ENCODE measurements around the gene PROSER3.

The PROSER3 gene

GRCh38 chr19:35757749-35758608, at the start of gene PROSER3:
PROSER3 (plus strand) TSS chr19:35758176; CDS start chr19:35758216, 40 bp downstream.
- peak within 1 kb of the TSS; percentile 82 for H3K9ac ChIP-seq
- peak within 1 kb of the TSS; percentile 98 for H2AFZ ChIP-seq
- H3K27me3 ChIP-seq (ENCODE audit: control insufficient read depth, insufficient read depth, low read length) = no peaks in the 10 kb centered on the region
- no peak for TF ChIP-seq CTCF (IDR thresholded peaks at IDR 0.05)
- H3K79me2 ChIP-seq = peaks cover 12% of the 10 kb centered on the region
- peak within 1 kb of the TSS; percentile 98 for H3K4me3 ChIP-seq (ENCODE audit: low read depth, low read length)
- H3K4me1 ChIP-seq = peaks cover 10% of the 10 kb centered on the region
- peak within 1 kb of the TSS; percentile 72 for H3K4me2 ChIP-seq (ENCODE audit: low read length)
- H3K9me3 ChIP-seq (ENCODE audit: control insufficient read depth, low read length) = no peaks in the 10 kb centered on the region
- no peaks in the 10 kb centered on the region for H3K36me3 ChIP-seq (ENCODE audit: control insufficient read depth, insufficient read depth, low read length)
- H3K27ac ChIP-seq = peak within 1 kb of the TSS; percentile 96

- no peak for TF ChIP-seq CTCF (IDR thresholded peaks at IDR 0.05)
- Histone ChIP-seq H3K36me3 (ENCODE audit: control insufficient read depth, insufficient read depth, low read length) (no peaks in the 10 kb centered on the region), H3K79me2 (no peaks in the 10 kb centered on the region)
These were observed 49.6 kb upstream of the PROSER3 start for GRCh38 chr19:35708391-35708790.

GRCh38 chr19:35710784-35711723, 46.9 kb upstream of the PROSER3 start:
- Histone ChIP-seq H3K4me2 (ENCODE audit: low read length) (no peak overlapping the region), H3K79me2 (no peaks in the 10 kb centered on the region), H3K9me3 (ENCODE audit: control insufficient read depth, low read length) (no peaks in the 10 kb centered on the region), H2AFZ (no peak overlapping the region), H3K9ac (no peak overlapping the region), H3K27me3 (ENCODE audit: control insufficient read depth, insufficient read depth, low read length) (no peaks in the 10 kb centered on the region), H3K4me3 (ENCODE audit: low read depth, low read length) (no peak overlapping the region), H3K36me3 (ENCODE audit: control insufficient read depth, insufficient read depth, low read length) (no peaks in the 10 kb centered on the region), H3K4me1 (peaks cover 6% of the 10 kb centered on the region), H3K27ac (no peak overlapping the region)
- no peak for TF ChIP-seq CTCF (IDR thresholded peaks at IDR 0.05)

More at GRCh38 chr19:35708391-35708790, 49.6 kb upstream of the PROSER3 start:
- Histone ChIP-seq H2AFZ (no peak overlapping the region), H3K9ac (no peak overlapping the region), H3K4me3 (ENCODE audit: low read depth, low read length) (no peak overlapping the region), H3K4me1 (no peaks in the 10 kb centered on the region), H3K4me2 (ENCODE audit: low read length) (no peak overlapping the region), H3K9me3 (ENCODE audit: control insufficient read depth, low read length) (no peaks in the 10 kb centered on the region), H3K27me3 (ENCODE audit: control insufficient read depth, insufficient read depth, low read length) (no peaks in the 10 kb centered on the region), H3K27ac (no peak overlapping the region)

DNA sequence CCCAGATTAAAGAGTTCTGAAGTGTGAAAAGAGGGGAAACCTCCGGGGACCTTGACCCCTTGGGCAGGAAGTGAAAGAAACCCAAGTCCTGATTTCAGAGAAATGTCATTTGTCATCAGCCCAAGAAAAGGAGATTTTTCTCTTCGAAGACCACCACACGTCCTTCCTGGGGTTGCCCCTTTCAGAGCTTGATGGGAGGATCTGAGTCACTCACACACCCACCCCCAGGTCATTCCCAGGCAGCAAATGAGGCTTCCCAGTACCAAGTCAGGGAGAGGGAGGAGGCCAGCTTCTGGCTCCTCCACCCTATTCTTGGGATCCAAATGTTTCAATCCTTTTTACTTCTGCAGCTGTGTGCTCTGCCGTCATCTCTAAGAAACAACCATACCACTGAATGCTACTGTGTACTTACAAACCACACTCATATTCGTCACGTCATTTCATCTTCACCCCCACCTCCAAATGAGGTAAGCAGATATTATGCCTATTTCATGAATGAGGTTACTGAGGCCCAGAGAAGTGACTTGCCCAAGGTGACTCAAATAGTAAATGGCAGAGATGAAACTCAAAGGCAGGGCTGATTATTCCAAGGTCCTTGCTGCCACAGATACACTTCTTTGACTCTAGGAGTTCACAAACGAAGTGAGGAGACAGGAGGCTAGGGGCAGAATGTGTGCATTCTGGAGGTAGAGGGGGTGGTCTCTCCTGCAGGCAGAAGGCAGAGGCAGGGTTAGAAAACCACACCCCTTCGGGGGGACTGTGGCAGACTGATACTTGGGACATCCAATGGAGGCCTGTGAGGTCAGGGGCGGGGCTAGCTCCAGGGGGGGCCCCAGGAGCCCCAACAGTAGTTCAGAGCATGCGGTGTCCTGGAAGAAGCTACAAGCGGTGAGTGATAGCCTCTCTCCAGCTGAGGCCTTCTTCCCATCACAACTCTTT, 45.1 kb upstream of the PROSER3 start:
- no peaks in the 10 kb centered on the region for H3K9me3 ChIP-seq (ENCODE audit: control insufficient read depth, low read length)
- H2AFZ ChIP-seq = no peak overlapping the region
- no peak overlapping the region for H3K9ac ChIP-seq
- H3K27me3 ChIP-seq (ENCODE audit: control insufficient read depth, insufficient read depth, low read length) = no peaks in the 10 kb centered on the region
- H3K27ac ChIP-seq = no peak overlapping the region
- H3K4me3 ChIP-seq (ENCODE audit: low read depth, low read length) = no peak overlapping the region
- no peak overlapping the region for H3K4me2 ChIP-seq (ENCODE audit: low read length)
- peaks cover 7% of the 10 kb centered on the region for H3K4me1 ChIP-seq
- H3K79me2 ChIP-seq = no peaks in the 10 kb centered on the region
- H3K36me3 ChIP-seq (ENCODE audit: control insufficient read depth, insufficient read depth, low read length) = no peaks in the 10 kb centered on the region
- no peak for TF ChIP-seq CTCF (IDR thresholded peaks at IDR 0.05)
